Parathyroid adenoma (tissue), 2 donors: ENCODE measurements around the gene PRKN.

Source experiments
- H2AFZ ChIP-seq: fragments of 300-600 bp; sonication (generic); one replicate; pipeline ENCODE4 v1.7.0; 2017; ENCODE audit warnings: antibody characterized with exemption, mild to moderate bottlenecking
- H3K27ac ChIP-seq: fragments of 300-600 bp; sonication (generic); one replicate; pipeline ENCODE4 v1.7.0; 2017
- H3K27me3 ChIP-seq: fragments of 300-600 bp; sonication (generic); one replicate; pipeline ENCODE4 v1.7.0; 2017; ENCODE audit warnings: low read length; ENCODE audit not compliant: control insufficient read depth, insufficient read depth
- H3K36me3 ChIP-seq: fragments of 300-600 bp; sonication (generic); one replicate; pipeline ENCODE4 v1.7.0; 2017; ENCODE audit warnings: low read length; ENCODE audit not compliant: control insufficient read depth, insufficient read depth
- H3K4me1 ChIP-seq: fragments of 300-600 bp; sonication (generic); one replicate; pipeline ENCODE4 v1.7.0; 2017; ENCODE audit warnings: control low read depth
- H3K4me2 ChIP-seq: fragments of 300-600 bp; sonication (generic); one replicate; pipeline ENCODE4 v1.7.0; 2017; ENCODE audit warnings: low read length
- H3K4me3 ChIP-seq: fragments of 300-600 bp; sonication (generic); one replicate; pipeline ENCODE4 v1.7.0; 2017; ENCODE audit warnings: low read depth, low read length
- H3K79me2 ChIP-seq: fragments of 300-600 bp; sonication (generic); one replicate; pipeline ENCODE4 v1.7.0; 2017; ENCODE audit warnings: control low read depth
- H3K9ac ChIP-seq: fragments of 300-600 bp; sonication (generic); one replicate; pipeline ENCODE4 v1.7.0; 2017; ENCODE audit warnings: mild to moderate bottlenecking
- H3K9me3 ChIP-seq: fragments of 300-600 bp; sonication (generic); one replicate; pipeline ENCODE4 v1.7.0; 2017; ENCODE audit warnings: low read length; ENCODE audit not compliant: control insufficient read depth
- TF ChIP-seq, protein P1 (sequence below): fragments of 300-600 bp; sonication (generic); IDR thresholded peaks from one replicate; pipeline ENCODE4 v1.7.0; 2017; ENCODE audit warnings: antibody characterized with exemption, mild to moderate bottlenecking
- donor health status: primary hyperparathyroidism.

The PRKN gene

DNA sequence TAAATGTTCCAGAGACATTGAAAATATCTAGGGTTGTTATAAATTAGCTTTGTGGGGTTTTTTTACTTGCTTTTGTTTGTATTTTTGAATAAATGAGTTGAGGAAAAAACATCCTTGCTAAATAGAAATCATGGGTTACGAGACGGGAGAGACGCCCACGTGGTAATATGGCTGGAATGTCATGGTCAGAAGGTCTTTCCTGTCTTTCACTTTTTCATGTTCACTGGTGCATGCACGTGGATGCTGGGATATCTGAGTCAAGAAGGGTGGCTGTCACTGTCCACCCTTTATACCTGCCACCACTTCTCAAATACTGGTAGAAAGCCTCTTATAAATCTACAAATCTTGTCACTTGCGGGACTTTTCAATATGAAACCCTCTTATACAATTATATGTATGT, 1195.0 kb downstream of the PRKN start:
- H3K36me3 ChIP-seq: no peaks in the 10 kb centered on the region
- TF ChIP-seq, protein P1, sequence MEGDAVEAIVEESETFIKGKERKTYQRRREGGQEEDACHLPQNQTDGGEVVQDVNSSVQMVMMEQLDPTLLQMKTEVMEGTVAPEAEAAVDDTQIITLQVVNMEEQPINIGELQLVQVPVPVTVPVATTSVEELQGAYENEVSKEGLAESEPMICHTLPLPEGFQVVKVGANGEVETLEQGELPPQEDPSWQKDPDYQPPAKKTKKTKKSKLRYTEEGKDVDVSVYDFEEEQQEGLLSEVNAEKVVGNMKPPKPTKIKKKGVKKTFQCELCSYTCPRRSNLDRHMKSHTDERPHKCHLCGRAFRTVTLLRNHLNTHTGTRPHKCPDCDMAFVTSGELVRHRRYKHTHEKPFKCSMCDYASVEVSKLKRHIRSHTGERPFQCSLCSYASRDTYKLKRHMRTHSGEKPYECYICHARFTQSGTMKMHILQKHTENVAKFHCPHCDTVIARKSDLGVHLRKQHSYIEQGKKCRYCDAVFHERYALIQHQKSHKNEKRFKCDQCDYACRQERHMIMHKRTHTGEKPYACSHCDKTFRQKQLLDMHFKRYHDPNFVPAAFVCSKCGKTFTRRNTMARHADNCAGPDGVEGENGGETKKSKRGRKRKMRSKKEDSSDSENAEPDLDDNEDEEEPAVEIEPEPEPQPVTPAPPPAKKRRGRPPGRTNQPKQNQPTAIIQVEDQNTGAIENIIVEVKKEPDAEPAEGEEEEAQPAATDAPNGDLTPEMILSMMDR: no peak
- H3K4me1 ChIP-seq: no peaks in the 10 kb centered on the region
- no peak overlapping the region for H3K4me2 ChIP-seq
- no peak overlapping the region for H3K4me3 ChIP-seq
- no peaks in the 10 kb centered on the region for H3K79me2 ChIP-seq
- H3K27ac ChIP-seq: no peak overlapping the region
- H3K9me3 ChIP-seq: no peaks in the 10 kb centered on the region
- no peak overlapping the region for H2AFZ ChIP-seq
- H3K9ac ChIP-seq: no peak overlapping the region
- no peaks in the 10 kb centered on the region for H3K27me3 ChIP-seq

DNA sequence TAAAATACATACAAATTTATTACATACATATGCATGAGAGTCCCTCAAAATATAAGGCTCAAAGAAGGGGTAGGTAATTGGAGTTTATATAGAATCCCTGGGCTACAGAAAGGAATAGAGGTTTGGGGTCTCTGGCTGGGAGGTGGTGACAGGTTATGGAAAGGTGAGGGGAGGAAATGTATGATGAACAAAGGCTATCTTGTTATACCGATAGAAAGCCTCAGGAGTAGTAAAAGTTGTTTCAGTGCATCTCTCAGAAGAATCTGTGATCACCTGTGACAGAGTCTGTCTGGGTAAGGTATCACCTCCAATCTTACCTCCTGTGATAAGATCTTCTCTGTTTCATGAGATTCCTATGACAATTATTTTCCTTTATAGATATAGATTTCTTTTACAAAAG, 1200.8 kb downstream of the PRKN start:
- Histone ChIP-seq H3K4me1 (no peaks in the 10 kb centered on the region), H3K27me3 (no peaks in the 10 kb centered on the region), H3K9ac (no peak overlapping the region), H2AFZ (no peak overlapping the region), H3K4me3 (no peak overlapping the region), H3K4me2 (no peak overlapping the region), H3K27ac (no peak overlapping the region), H3K36me3 (no peaks in the 10 kb centered on the region), H3K9me3 (no peaks in the 10 kb centered on the region), H3K79me2 (no peaks in the 10 kb centered on the region)
- TF ChIP-seq, protein P1: no peak

DNA sequence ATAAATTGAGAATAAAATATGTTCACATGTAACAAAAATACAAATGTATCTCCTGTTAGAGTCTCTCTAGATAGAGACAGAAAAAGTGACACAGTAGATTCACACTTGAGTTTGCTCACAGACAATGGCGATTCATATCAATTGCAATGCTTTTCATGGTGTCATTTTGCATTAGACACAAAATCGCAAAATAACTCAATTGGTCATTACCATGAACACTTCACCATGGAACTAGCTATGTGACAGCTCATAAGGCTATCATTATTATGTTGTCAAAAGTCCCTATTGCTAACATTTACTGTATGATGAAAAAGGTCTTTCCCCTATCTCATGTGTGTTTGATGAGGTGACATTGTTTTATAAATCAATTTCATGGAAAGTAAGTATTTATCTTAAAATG, 1204.2 kb downstream of the PRKN start:
- Histone ChIP-seq H3K27me3 (no peaks in the 10 kb centered on the region), H3K4me3 (no peak overlapping the region), H3K27ac (no peak overlapping the region), H3K9me3 (no peaks in the 10 kb centered on the region), H3K4me1 (no peaks in the 10 kb centered on the region), H3K79me2 (no peaks in the 10 kb centered on the region), H3K9ac (no peak overlapping the region), H2AFZ (no peak overlapping the region), H3K36me3 (no peaks in the 10 kb centered on the region), H3K4me2 (no peak overlapping the region)
- TF ChIP-seq, protein P1: no peak

DNA sequence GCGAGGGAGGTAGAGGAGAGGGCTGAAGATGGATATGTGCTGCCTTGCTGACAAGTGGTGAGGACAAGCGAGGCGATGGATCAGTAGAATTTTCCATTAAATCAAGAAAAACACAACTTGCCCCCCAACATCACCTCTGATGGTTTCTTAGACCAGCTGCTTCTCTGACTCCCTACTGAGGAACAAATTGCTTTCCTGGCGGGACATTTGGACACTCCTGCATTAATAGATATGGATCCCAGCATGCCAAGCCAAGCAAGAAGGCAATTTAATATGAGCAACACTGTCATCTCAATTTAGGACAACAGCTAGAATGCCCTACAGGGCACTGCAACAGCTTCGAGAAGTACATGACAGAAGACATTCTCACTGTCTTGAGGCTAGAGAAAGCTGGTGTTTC, 1205.3 kb downstream of the PRKN start:
- H3K9me3 ChIP-seq: no peaks in the 10 kb centered on the region
- H3K4me2 ChIP-seq: no peak overlapping the region
- H3K9ac ChIP-seq: no peak overlapping the region
- H3K4me3 ChIP-seq: no peak overlapping the region
- no peaks in the 10 kb centered on the region for H3K4me1 ChIP-seq
- no peaks in the 10 kb centered on the region for H3K79me2 ChIP-seq
- H2AFZ ChIP-seq: no peak overlapping the region
- H3K36me3 ChIP-seq: no peaks in the 10 kb centered on the region
- no peaks in the 10 kb centered on the region for H3K27me3 ChIP-seq
- H3K27ac ChIP-seq: no peak overlapping the region
- TF ChIP-seq, protein P1: no peak

DNA sequence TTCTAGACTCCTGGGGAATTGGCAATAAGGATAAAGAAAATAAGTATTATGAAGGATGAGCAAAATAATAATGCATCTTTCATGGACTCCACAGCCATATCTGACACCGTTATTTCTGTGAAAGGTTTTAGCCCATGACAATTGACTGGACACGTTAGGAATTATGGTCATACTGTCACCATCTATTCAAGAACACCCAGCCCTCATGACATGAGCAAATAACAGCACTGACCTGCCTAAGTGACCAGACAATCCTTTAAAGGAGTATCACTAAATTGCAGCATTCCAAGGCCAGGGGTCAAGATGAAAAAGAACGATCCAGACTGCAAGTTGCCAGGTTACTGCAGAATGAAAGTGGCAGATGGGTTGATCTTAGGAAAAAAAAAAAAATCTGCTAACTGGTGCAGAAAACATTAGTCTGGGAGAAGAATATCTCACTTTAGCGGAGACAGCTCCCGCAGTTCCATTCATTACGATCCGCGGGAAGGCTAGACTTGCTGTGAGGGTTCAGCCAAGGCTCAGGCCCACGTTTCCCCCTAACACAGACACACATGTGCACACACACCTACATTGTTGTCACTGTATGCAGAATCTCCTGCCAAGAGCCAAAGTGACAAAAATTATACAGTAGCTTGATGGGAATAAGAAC, 1216.0 kb downstream of the PRKN start:
- TF ChIP-seq, protein P1: no peak
- Histone ChIP-seq H3K27ac (no peak overlapping the region), H3K79me2 (no peaks in the 10 kb centered on the region), H3K4me1 (no peaks in the 10 kb centered on the region), H3K36me3 (no peaks in the 10 kb centered on the region), H3K4me3 (no peak overlapping the region), H3K4me2 (no peak overlapping the region), H3K9ac (no peak overlapping the region), H3K9me3 (no peaks in the 10 kb centered on the region), H3K27me3 (no peaks in the 10 kb centered on the region), H2AFZ (no peak overlapping the region)
